GM10266 (cell line): ENCODE results near the gene HFM1.

Experiments
- DNase-seq: peaks from one replicate; pipeline ENCODE4 v3.0.0; 2012; ENCODE audit errors: extremely low spot score
- CTCF ChIP-seq: IDR thresholded peaks from 2 replicates; pipeline ENCODE4 v1.5.1; 2012; ENCODE audit warnings: mild to moderate bottlenecking, low read depth; ENCODE audit not compliant: control insufficient read depth, insufficient read depth; ENCODE audit errors: missing control alignments

Gene HFM1

GRCh38 chr1:91282695-91283420, 121.8 kb downstream of the HFM1 start:
- DNase-seq, result peak; percentile 48
- peak; percentile 75 for TF ChIP-seq CTCF

- no peak for DNase-seq
- no peak for TF ChIP-seq CTCF
Measured at GRCh38 chr1:91281782-91282181, 122.9 kb downstream of the HFM1 start.

- no peak for DNase-seq
- no peak for TF ChIP-seq CTCF
Measured at GRCh38 chr1:91278754-91279153, 125.9 kb downstream of the HFM1 start.

GRCh38 chr1:91273875-91274274, 130.8 kb downstream of the HFM1 start:
- no peak for TF ChIP-seq CTCF
- no peak for DNase-seq

GRCh38 chr1:91261655-91262054, 143.0 kb downstream of the HFM1 start:
- DNase-seq, result no peak
- no peak for TF ChIP-seq CTCF

- TF ChIP-seq CTCF, result no peak
Measured at GRCh38 chr1:91245435-91245834, 159.2 kb downstream of the HFM1 start.

GRCh38 chr1:91244737-91245136, 159.9 kb downstream of the HFM1 start:
- no peak for TF ChIP-seq CTCF
- no peak for DNase-seq

More at GRCh38 chr1:91245435-91245834, 159.2 kb downstream of the HFM1 start:
- no peak for DNase-seq
